C4-2B (cell line): Measurements from ENCODE around the gene C4orf50.

Experiments used
- ZFX ChIP-seq: fragments of 450-650 bp; IDR thresholded peaks from 2 replicates; pipeline ENCODE4 v1.6.1; 2017
- TF ChIP-seq, protein P1 (sequence below): fragments of 450-650 bp; conservative IDR thresholded peaks from 2 replicates; pipeline ENCODE4 v1.5.1; 2017; ENCODE audit warnings: mild to moderate bottlenecking

- TF ChIP-seq, protein P1, sequence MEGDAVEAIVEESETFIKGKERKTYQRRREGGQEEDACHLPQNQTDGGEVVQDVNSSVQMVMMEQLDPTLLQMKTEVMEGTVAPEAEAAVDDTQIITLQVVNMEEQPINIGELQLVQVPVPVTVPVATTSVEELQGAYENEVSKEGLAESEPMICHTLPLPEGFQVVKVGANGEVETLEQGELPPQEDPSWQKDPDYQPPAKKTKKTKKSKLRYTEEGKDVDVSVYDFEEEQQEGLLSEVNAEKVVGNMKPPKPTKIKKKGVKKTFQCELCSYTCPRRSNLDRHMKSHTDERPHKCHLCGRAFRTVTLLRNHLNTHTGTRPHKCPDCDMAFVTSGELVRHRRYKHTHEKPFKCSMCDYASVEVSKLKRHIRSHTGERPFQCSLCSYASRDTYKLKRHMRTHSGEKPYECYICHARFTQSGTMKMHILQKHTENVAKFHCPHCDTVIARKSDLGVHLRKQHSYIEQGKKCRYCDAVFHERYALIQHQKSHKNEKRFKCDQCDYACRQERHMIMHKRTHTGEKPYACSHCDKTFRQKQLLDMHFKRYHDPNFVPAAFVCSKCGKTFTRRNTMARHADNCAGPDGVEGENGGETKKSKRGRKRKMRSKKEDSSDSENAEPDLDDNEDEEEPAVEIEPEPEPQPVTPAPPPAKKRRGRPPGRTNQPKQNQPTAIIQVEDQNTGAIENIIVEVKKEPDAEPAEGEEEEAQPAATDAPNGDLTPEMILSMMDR, result no peak
- TF ChIP-seq ZFX, result no peak
Observed at GRCh38 chr4:5887361-5888221, 130.6 kb downstream of the C4orf50 start.
